GM12873 (cell line): ENCODE measurements around the gene PPP1R2C.

Experiments
- TF ChIP-seq, protein P1 (sequence below): IDR thresholded peaks from 2 replicates; pipeline ENCODE4 v1.5.1; 2012; ENCODE audit warnings: low read depth, mild to moderate bottlenecking, moderate library complexity, low read length, control low read depth; ENCODE audit not compliant: insufficient read depth; ENCODE audit errors: missing control alignments

The PPP1R2C gene

DNA sequence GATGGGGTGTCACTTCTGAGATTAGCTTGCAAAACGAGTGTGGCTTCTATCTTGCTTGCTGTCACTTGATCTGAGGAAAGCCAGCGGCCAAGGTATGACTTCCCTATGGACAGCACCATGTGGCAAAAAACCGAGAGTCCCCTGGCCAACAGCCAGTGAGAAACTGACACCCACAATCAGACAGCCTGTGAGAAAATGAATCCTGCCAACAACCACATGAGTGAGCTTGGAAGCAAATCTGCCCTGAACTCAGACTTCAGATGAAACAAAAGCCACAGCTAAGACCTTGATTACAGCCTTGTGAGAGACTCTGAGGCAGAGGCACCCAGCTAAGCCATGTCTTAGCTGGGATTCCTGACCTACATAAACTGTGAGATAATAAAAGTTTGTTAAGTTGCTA, 45.5 kb downstream of the PPP1R2C start:
- TF ChIP-seq, protein P1, sequence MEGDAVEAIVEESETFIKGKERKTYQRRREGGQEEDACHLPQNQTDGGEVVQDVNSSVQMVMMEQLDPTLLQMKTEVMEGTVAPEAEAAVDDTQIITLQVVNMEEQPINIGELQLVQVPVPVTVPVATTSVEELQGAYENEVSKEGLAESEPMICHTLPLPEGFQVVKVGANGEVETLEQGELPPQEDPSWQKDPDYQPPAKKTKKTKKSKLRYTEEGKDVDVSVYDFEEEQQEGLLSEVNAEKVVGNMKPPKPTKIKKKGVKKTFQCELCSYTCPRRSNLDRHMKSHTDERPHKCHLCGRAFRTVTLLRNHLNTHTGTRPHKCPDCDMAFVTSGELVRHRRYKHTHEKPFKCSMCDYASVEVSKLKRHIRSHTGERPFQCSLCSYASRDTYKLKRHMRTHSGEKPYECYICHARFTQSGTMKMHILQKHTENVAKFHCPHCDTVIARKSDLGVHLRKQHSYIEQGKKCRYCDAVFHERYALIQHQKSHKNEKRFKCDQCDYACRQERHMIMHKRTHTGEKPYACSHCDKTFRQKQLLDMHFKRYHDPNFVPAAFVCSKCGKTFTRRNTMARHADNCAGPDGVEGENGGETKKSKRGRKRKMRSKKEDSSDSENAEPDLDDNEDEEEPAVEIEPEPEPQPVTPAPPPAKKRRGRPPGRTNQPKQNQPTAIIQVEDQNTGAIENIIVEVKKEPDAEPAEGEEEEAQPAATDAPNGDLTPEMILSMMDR, result no peak
